B cell (primary cell): ENCODE measurements around the gene CPN1. TPM values are rescaled to one million over a fixed set of nuclear protein-coding genes. Genes with fewer than 3 reads are reported as not detected.

Experiments used
- ATAC-seq: fragments of 200-7000 bp; cut with Tn5 transposase; one replicate; pipeline ENCODE4 v1.10.0; 2021; ENCODE audit warnings: low read depth, mild to moderate bottlenecking, moderate number of reproducible peaks, moderate library complexity
- CTCF ChIA-PET: fragments of 350-600 bp; sonication (Branson Sonifier 250); formaldehyde crosslinking; loops from one replicate; lab custom pipeline; 2021; ENCODE audit warnings: antibody characterized with exemption, inconsistent platforms; lab: Charles Lee
- POLR2A ChIA-PET: fragments of 350-600 bp; sonication (Branson Sonifier 250); formaldehyde crosslinking; loops from one replicate; lab custom pipeline; 2021; ENCODE audit warnings: antibody characterized with exemption; lab: Charles Lee
- DNase-seq: peaks from one replicate; pipeline ENCODE4 v3.0.0; 2013
- H2AFZ ChIP-seq: 2 replicates; pipeline ENCODE4 v1.6.1; 2012; ENCODE audit warnings: mild to moderate bottlenecking, low read depth, low read length; ENCODE audit not compliant: insufficient read depth, poor library complexity, severe bottlenecking
- H3K27ac ChIP-seq, 2 donors: 1 replicate in 1 of 2; 2 replicates in 1 of 2; pipeline ENCODE4 v1.5.1; 2012 to 2013; ENCODE audit warnings: low read length in 2 of 2, mild to moderate bottlenecking in 2 of 2, moderate library complexity in 1 of 2
- H3K27me3 ChIP-seq, 4 experiments: fragments of 200-600 bp in 1 of 4; sonication (generic) in 1 of 4; replicated peaks in 1 of 4; 1 replicate in 2 of 4; 2 replicates in 2 of 4; pipeline versions ENCODE4 v1.6.1 to v1.7.0; 2013 to 2016; ENCODE audit warnings: low read length in 3 of 4, mild to moderate bottlenecking in 2 of 4, mixed read lengths in 1 of 4, moderate library complexity in 1 of 4; ENCODE audit not compliant: insufficient read depth in 4 of 4, control insufficient read depth in 3 of 4; ENCODE audit errors: control extremely low read depth in 1 of 4
- H3K36me3 ChIP-seq, 2 experiments: replicated peaks in 1 of 2; 1 replicate in 1 of 2; 2 replicates in 1 of 2; pipeline versions ENCODE4 v1.6.1 to v1.7.1; 2013; ENCODE audit warnings: low read length in 1 of 2; ENCODE audit not compliant: insufficient read depth in 2 of 2, control insufficient read depth in 1 of 2; ENCODE audit errors: control extremely low read depth in 1 of 2, extremely low read depth in 1 of 2
- H3K4me1 ChIP-seq, 2 donors: fragments of 200-600 bp in 1 of 2; sonication (generic) in 1 of 2; 1 replicate in 1 of 2; 2 replicates in 1 of 2; pipeline versions ENCODE4 v1.5.1 to v1.6.1; 2013 to 2017; ENCODE audit warnings: low read length in 2 of 2; ENCODE audit not compliant: control insufficient read depth in 2 of 2, insufficient read depth in 2 of 2
- H3K4me2 ChIP-seq: replicated peaks from 2 replicates; pipeline ENCODE3; 2012; ENCODE audit warnings: mild to moderate bottlenecking, low read depth, low read length; ENCODE audit not compliant: poor library complexity, severe bottlenecking
- H3K4me3 ChIP-seq, 5 experiments: fragments of 200-600 bp in 1 of 5; sonication (generic) in 1 of 5; 1 replicate in 3 of 5; 2 replicates in 2 of 5; pipeline versions ENCODE4 v1.5.1 to v1.7.0; 2011 to 2016; ENCODE audit warnings: low read length in 4 of 5, mild to moderate bottlenecking in 4 of 5, low read depth in 2 of 5, control low read depth in 1 of 5, moderate library complexity in 1 of 5; ENCODE audit not compliant: insufficient read depth in 1 of 5; ENCODE audit errors: control extremely low read depth in 1 of 5, extremely low read depth in 1 of 5
- H3K79me2 ChIP-seq: fragments of 200-600 bp; sonication (generic); one replicate; pipeline ENCODE4 v1.6.0; 2016; ENCODE audit warnings: low read length; ENCODE audit not compliant: control insufficient read depth, insufficient read depth
- H3K9ac ChIP-seq: fragments of 200-600 bp; sonication (generic); 2 replicates; pipeline ENCODE4 v1.6.1; 2017; ENCODE audit warnings: mild to moderate bottlenecking, low read length, moderate library complexity
- H3K9me3 ChIP-seq, 3 donors: one replicate each; pipeline versions ENCODE4 v1.6.1 to v1.7.1; 2013; ENCODE audit warnings: low read length in 2 of 3; ENCODE audit not compliant: control insufficient read depth in 2 of 3, insufficient read depth in 1 of 3; ENCODE audit errors: control extremely low read depth in 1 of 3
- H4K20me1 ChIP-seq: 2 replicates; pipeline ENCODE4 v1.6.0; 2012; ENCODE audit warnings: mild to moderate bottlenecking, low read length; ENCODE audit not compliant: insufficient read depth, control insufficient read depth, poor library complexity, severe bottlenecking
- H3K27ac Mint-ChIP-seq: one replicate; pipeline ENCODE4 v1.8.0; 2021; ENCODE audit warnings: mixed read lengths
- H3K27me3 Mint-ChIP-seq: one replicate; pipeline ENCODE4 v1.8.0; 2021; ENCODE audit warnings: mixed read lengths
- H3K4me1 Mint-ChIP-seq: one replicate; pipeline ENCODE4 v1.8.0; 2021; ENCODE audit warnings: mixed read lengths
- H3K4me3 Mint-ChIP-seq: one replicate; pipeline ENCODE4 v1.8.0; 2021; ENCODE audit warnings: mixed read lengths
- H3K9me3 Mint-ChIP-seq: one replicate; pipeline ENCODE4 v1.8.0; 2022; ENCODE audit warnings: mixed read lengths; ENCODE audit not compliant: insufficient read depth
- EZH2 ChIP-seq: IDR thresholded peaks from 2 replicates; pipeline ENCODE4 v1.6.1; 2012; ENCODE audit warnings: borderline replicate concordance, low read depth, mild to moderate bottlenecking, moderate library complexity, low read length; ENCODE audit not compliant: insufficient read depth, poor library complexity, severe bottlenecking
- WGBS: methylation state at CpG from one replicate; pipeline ENCODE4 v1.1.5; 2013; ENCODE audit warnings: missing lambda C conversion rate; ENCODE audit not compliant: insufficient coverage; 5-methylcytosine and 5-hydroxymethylcytosine counted together
- intact Hi-C: fragments of 100-400 bp; cut with micrococcal nuclease; formaldehyde crosslinking; loops from one replicate; pipeline ENCODE4 v1.10.0; 2022
- polyA plus RNA-seq: library from polyadenylated mRNA; depleted of rRNA; stranded (reverse); fragments of >200 nt; gene quantifications from 2 replicates; pipeline ENCODE4 v1.2.3, GENCODE V29; 2012
- total RNA-seq, 2 donors: library from RNA; stranded (reverse); fragments of 120-200 nt in 1 of 2; gene quantifications; 1 replicate in 1 of 2; 2 replicates in 1 of 2; pipeline versions ENCODE4 v1.2.3 to v1.2.4, GENCODE V29; 2013 to 2022
- TF ChIP-seq, protein P1 (sequence below): fragments of 200-600 bp; IDR thresholded peaks from one replicate; pipeline ENCODE4 v1.8.0; 2022; ENCODE audit warnings: antibody characterized with exemption, mild to moderate bottlenecking

The CPN1 gene
- total and polyA plus RNA-seq, 2 donors (not counting 1 experiment from before 2014, with no cell fraction given) = not detected

GRCh38 chr10:100020142-100020885 is 61.4 kb downstream of the CPN1 start:
- Histone ChIP-seq H3K4me1 (peaks cover 12 to 15% of the 10 kb centered on the region in 2 donors), H3K4me3 (no peak overlapping the region), H4K20me1 (no peaks in the 10 kb centered on the region), H2AFZ (peak overlapping the region; percentile 20), H3K9me3 (no peaks in the 10 kb centered on the region), H3K27me3 (no peaks in the 10 kb centered on the region), H3K79me2 (no peaks in the 10 kb centered on the region), H3K9ac (no peak overlapping the region), H3K27ac (no peak overlapping the region), H3K4me2 (peak overlapping the region; percentile 29), H3K36me3 (no peaks in the 10 kb centered on the region)
- Mint-ChIP-seq H3K9me3 (no peaks in the 10 kb centered on the region), H3K27me3 (no peaks in the 10 kb centered on the region), H3K4me3 (peak overlapping the region; percentile 17), H3K27ac (peak overlapping the region; percentile 64), H3K4me1 (peaks cover 19% of the 10 kb centered on the region)
- no peak for TF ChIP-seq EZH2
- TF ChIP-seq, protein P1, sequence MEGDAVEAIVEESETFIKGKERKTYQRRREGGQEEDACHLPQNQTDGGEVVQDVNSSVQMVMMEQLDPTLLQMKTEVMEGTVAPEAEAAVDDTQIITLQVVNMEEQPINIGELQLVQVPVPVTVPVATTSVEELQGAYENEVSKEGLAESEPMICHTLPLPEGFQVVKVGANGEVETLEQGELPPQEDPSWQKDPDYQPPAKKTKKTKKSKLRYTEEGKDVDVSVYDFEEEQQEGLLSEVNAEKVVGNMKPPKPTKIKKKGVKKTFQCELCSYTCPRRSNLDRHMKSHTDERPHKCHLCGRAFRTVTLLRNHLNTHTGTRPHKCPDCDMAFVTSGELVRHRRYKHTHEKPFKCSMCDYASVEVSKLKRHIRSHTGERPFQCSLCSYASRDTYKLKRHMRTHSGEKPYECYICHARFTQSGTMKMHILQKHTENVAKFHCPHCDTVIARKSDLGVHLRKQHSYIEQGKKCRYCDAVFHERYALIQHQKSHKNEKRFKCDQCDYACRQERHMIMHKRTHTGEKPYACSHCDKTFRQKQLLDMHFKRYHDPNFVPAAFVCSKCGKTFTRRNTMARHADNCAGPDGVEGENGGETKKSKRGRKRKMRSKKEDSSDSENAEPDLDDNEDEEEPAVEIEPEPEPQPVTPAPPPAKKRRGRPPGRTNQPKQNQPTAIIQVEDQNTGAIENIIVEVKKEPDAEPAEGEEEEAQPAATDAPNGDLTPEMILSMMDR = no peak
- POLR2A ChIA-PET = interaction anchor here (0.5 kb wide), 1 partner anchor 40 kb away, joined by 7 read pairs; no protein-coding TSS in a partner anchor
- CTCF ChIA-PET = interaction anchor here (1.7 to 3.1 kb wide), 4 partner anchors 10 to 174 kb away, joined by 7 to 25 read pairs (median 20); partner anchors contain the start of gene DNMBP
- ATAC-seq = peak; percentile 66
- DNase-seq = peak; percentile 49
- intact Hi-C loops = no loop called here
- 47% methylated on average over 3 of the region's 5 CpGs for WGBS

DNA sequence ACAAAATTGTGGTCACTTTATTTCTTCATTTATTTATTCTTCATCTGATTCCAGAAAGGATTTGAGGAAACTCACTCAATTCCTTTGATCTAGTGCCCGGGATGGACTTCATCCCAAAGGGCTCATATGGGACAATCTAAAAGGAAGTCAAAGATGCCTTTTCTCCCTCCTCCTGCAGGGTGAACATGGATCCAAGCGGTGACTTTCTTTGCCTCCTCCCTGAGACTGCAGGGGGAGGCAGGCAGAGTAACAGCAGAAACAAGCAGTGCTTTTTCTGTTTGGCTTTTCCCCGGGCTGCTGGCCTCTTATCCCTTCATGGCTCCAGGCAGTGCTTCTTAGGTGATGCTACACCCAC is 61.9 kb downstream of the CPN1 start:
- H3K27ac Mint-ChIP-seq = no peak overlapping the region

More for the DNA sequence above, 61.9 kb downstream of the CPN1 start:
- H2AFZ ChIP-seq = no peak overlapping the region
- H3K4me2 ChIP-seq = no peak overlapping the region
- H3K9ac ChIP-seq = no peak overlapping the region
- no peaks in the 10 kb centered on the region for H3K27me3 Mint-ChIP-seq
- H3K36me3 ChIP-seq = no peaks in the 10 kb centered on the region
- POLR2A ChIA-PET = no interaction called here
- intact Hi-C loops = loop anchor here (10.0 kb wide), 1 partner anchor 165 kb away; the partner anchor contains the start of gene ERLIN1
- H3K9me3 Mint-ChIP-seq = no peaks in the 10 kb centered on the region
- CTCF ChIA-PET = interaction anchor here (1.7 kb wide), 1 partner anchor 160 kb away, joined by 7 read pairs; no protein-coding TSS in a partner anchor
- H3K27me3 ChIP-seq = no peaks in the 10 kb centered on the region
- no peak overlapping the region for H3K27ac ChIP-seq
- ATAC-seq (no peak), DNase-seq (no peak)
- H3K4me1 ChIP-seq = peaks cover 17 to 20% of the 10 kb centered on the region in 2 donors
- peaks cover 0 to under 1% (median 0%) of the 10 kb centered on the region in 3 donors for H3K9me3 ChIP-seq
- no peak overlapping the region for H3K4me3 ChIP-seq
- no peaks in the 10 kb centered on the region for H4K20me1 ChIP-seq
- H3K79me2 ChIP-seq = no peaks in the 10 kb centered on the region
- H3K4me3 Mint-ChIP-seq = no peak overlapping the region
- H3K4me1 Mint-ChIP-seq = peaks cover 24% of the 10 kb centered on the region
- WGBS = 67% methylated on average over 2 of the region's 3 CpGs
- no peak for TF ChIP-seq EZH2
- TF ChIP-seq, protein P1 = no peak
